Smooth muscle cell (in vitro differentiated cells): ENCODE results near the gene JUP. TPM values are rescaled to one million over a fixed set of nuclear protein-coding genes. Genes with fewer than 3 reads are reported as not detected.

ENCODE experiments used
- DNase-seq: peaks from one replicate; lab custom pipeline; 2025; ENCODE audit not compliant: unreplicated experiment; lab: John Stamatoyannopoulos, UW
- H2AFZ ChIP-seq: fragments of 200-600 bp; sonication (generic); 2 replicates; pipeline ENCODE4 v1.6.0; 2016; ENCODE audit warnings: antibody characterized with exemption, low read depth, mild to moderate bottlenecking
- H3F3A ChIP-seq: fragments of 200-600 bp; sonication (generic); 2 replicates; pipeline ENCODE4 v1.6.0; 2017; ENCODE audit warnings: antibody characterized with exemption, low read depth
- H3K27ac ChIP-seq: fragments of 200-600 bp; sonication (generic); 2 replicates; pipeline ENCODE4 v1.5.1; 2016; ENCODE audit warnings: low read depth, mild to moderate bottlenecking
- H3K27me3 ChIP-seq: fragments of 200-600 bp; sonication (generic); 2 replicates; pipeline ENCODE4 v1.6.1; 2016; ENCODE audit warnings: low read depth, mild to moderate bottlenecking
- H3K36me3 ChIP-seq: fragments of 200-600 bp; sonication (generic); 2 replicates; pipeline ENCODE4 v1.5.1; 2016; ENCODE audit warnings: low read depth
- H3K4me1 ChIP-seq: fragments of 200-600 bp; sonication (generic); 2 replicates; pipeline ENCODE4 v1.5.1; 2016; ENCODE audit warnings: low read depth
- H3K4me2 ChIP-seq: fragments of 200-600 bp; sonication (generic); 2 replicates; pipeline ENCODE4 v1.6.0; 2016; ENCODE audit warnings: mild to moderate bottlenecking
- H3K4me3 ChIP-seq: fragments of 200-600 bp; sonication (generic); 2 replicates; pipeline ENCODE4 v1.5.1; 2016; ENCODE audit warnings: mild to moderate bottlenecking
- H3K79me2 ChIP-seq: fragments of 200-600 bp; sonication (generic); 2 replicates; pipeline ENCODE4 v1.6.0; 2016; ENCODE audit warnings: low read depth, mild to moderate bottlenecking
- H3K9ac ChIP-seq: fragments of 200-600 bp; sonication (generic); 2 replicates; pipeline ENCODE4 v1.6.0; 2016; ENCODE audit warnings: low read depth
- H3K9me3 ChIP-seq: fragments of 200-600 bp; sonication (generic); replicated peaks from 2 replicates; pipeline ENCODE4 v1.5.1; 2016; ENCODE audit warnings: low read depth
- H4K20me1 ChIP-seq: fragments of 200-600 bp; sonication (generic); 2 replicates; pipeline ENCODE4 v1.6.0; 2016; ENCODE audit warnings: low read depth
- CTCF ChIP-seq: fragments of 200-600 bp; sonication (generic); IDR thresholded peaks from 2 replicates; pipeline ENCODE4 v1.5.1; 2017; ENCODE audit warnings: borderline replicate concordance, mild to moderate bottlenecking, antibody characterized with exemption; ENCODE audit not compliant: insufficient read depth, poor library complexity, severe bottlenecking
- WGBS: methylation state at CpG from one replicate; pipeline ENCODE4 v1.1.7; 2016; ENCODE audit warnings: low lambda C conversion rate; 5-methylcytosine and 5-hydroxymethylcytosine counted together
- polyA plus RNA-seq: library from polyadenylated mRNA; unstranded; fragments of >200 nt; fragmentation: Nextera tagmentation; extraction: Ambion mirVana; gene quantifications from 2 replicates; pipeline ENCODE4 v1.2.1, GENCODE V29; 2016
- total RNA-seq: library from RNA; depleted of rRNA; stranded (reverse); fragments of >200 nt; gene quantifications from 2 replicates; pipeline ENCODE4 v1.2.3, GENCODE V29; 2014

JUP gene
- total and polyA plus RNA-seq, 2 experiments from 2014 or later, result 124 to 238 TPM

DNA sequence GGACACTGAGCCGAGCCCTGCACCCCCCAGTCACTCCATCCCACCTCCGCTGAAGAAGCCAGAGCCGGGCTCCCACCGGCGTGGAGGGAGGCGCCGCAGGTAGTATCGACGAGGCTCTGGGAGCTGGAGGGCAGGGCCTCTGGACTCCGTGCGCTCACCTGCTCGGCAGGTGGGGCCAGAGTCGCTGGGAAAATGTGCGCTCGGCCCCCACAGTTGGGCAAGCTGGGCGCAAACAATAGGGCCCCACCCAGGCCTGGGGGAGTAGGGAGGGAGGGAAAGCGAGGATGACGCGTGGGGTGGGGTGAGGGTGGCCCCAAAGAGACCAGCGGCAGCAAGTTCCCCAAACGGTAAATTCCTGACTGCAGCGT lies 668 bp downstream of the JUP start:
- no peak for TF ChIP-seq CTCF
- Histone ChIP-seq H2AFZ (no peak overlapping the region), H3K9me3 (no peaks in the 10 kb centered on the region), H3K27me3 (no peaks in the 10 kb centered on the region), H3K27ac (peak overlapping the region; percentile 60), H3K79me2 (peaks cover 46% of the 10 kb centered on the region), H3K4me1 (peaks cover 22% of the 10 kb centered on the region), H3F3A (peaks cover 10% of the 10 kb centered on the region), H3K9ac (peak overlapping the region; percentile 72), H3K36me3 (no peaks in the 10 kb centered on the region), H4K20me1 (peaks cover 44% of the 10 kb centered on the region), H3K4me2 (peak overlapping the region; percentile 85), H3K4me3 (peak overlapping the region; percentile 63)
- no peak for DNase-seq
- 2% methylated on average over 19 of the region's 22 CpGs for WGBS

- no peak for TF ChIP-seq CTCF
- peak overlapping the region; percentile 63 for H3K4me3 ChIP-seq
- H3K27me3 ChIP-seq, result no peaks in the 10 kb centered on the region
- peaks cover 10% of the 10 kb centered on the region for H3F3A ChIP-seq
- H3K4me1 ChIP-seq, result peaks cover 22% of the 10 kb centered on the region
- no peak for DNase-seq
- peaks cover 50% of the 10 kb centered on the region for H4K20me1 ChIP-seq
- 1% methylated on average over 13 of the region's 13 CpGs for WGBS
- H3K4me2 ChIP-seq, result peak overlapping the region; percentile 85
- H2AFZ ChIP-seq, result no peak overlapping the region
- peaks cover 51% of the 10 kb centered on the region for H3K79me2 ChIP-seq
- no peaks in the 10 kb centered on the region for H3K36me3 ChIP-seq
- H3K9ac ChIP-seq, result peak overlapping the region; percentile 72
- H3K27ac ChIP-seq, result peak overlapping the region; percentile 60
- no peaks in the 10 kb centered on the region for H3K9me3 ChIP-seq
These were observed 1.2 kb downstream of the JUP start for GRCh38 chr17:41785091-41785858.

DNA sequence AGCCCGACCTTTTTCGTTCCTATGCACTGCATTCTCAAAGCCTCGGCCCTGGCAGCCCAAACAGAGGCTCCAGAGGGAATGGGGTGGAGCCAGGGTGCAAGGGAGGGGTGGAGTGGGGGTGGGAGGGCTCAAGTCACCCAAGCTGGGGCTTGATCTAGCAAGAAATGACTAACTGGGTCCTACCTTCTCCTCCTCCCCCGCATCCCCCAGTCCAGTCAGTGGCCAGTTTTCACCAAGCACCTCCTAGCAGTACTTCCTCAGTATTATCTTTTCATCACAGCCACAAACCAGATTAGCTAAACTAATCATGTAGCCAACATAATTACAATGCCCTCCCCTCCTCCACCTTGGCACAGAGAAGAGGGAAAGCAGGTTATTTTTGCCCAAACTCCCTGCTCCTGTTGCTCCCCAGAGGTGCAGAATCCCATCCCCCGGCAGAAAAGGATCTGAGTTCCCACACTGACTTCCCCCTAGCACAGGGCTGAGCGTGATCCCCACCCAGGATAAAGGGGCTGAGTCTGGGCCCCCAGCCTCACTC lies 2.2 kb downstream of the JUP start:
- H3K4me3 ChIP-seq, result peak overlapping the region; percentile 63
- H4K20me1 ChIP-seq, result peaks cover 60% of the 10 kb centered on the region
- no peaks in the 10 kb centered on the region for H3K36me3 ChIP-seq
- 18% methylated on average over 6 of the region's 6 CpGs for WGBS
- DNase-seq, result no peak
- peak overlapping the region; percentile 85 for H3K4me2 ChIP-seq
- peak overlapping the region; percentile 72 for H3K9ac ChIP-seq
- no peaks in the 10 kb centered on the region for H3K9me3 ChIP-seq
- H3F3A ChIP-seq, result peaks cover 10% of the 10 kb centered on the region
- peaks cover 22% of the 10 kb centered on the region for H3K4me1 ChIP-seq
- no peak overlapping the region for H2AFZ ChIP-seq
- H3K27me3 ChIP-seq, result no peaks in the 10 kb centered on the region
- peak overlapping the region; percentile 60 for H3K27ac ChIP-seq
- no peak for TF ChIP-seq CTCF
- H3K79me2 ChIP-seq, result peaks cover 61% of the 10 kb centered on the region

DNA sequence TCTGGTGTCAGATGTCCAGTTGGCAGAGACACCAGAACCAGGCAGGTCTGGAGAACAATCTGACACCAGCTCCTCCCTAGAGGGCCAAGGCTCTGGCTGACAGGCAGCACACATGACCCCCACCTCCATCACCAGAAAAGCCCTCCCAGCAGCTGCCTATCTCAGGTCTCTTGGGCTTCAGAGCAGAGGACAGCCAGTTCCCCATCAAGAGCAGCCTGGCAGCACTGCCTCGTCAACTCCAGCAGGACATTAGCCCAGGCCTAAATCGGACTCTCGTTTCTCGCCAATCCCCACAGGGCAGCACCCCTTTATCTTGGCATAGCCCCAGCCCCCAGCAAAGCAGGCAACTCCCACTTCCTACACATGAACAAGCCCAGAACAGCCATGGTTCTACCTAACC lies 4.4 kb downstream of the JUP start:
- peak overlapping the region; percentile 85 for H3K4me2 ChIP-seq
- no peaks in the 10 kb centered on the region for H3K36me3 ChIP-seq
- no peak overlapping the region for H2AFZ ChIP-seq
- no peaks in the 10 kb centered on the region for H3K9me3 ChIP-seq
- H3K4me3 ChIP-seq, result no peak overlapping the region
- peak overlapping the region; percentile 50 for H3K27ac ChIP-seq
- peaks cover 8% of the 10 kb centered on the region for H3F3A ChIP-seq
- H3K79me2 ChIP-seq, result peaks cover 66% of the 10 kb centered on the region
- no peak for DNase-seq
- 91% methylated on average over 4 of the region's 4 CpGs for WGBS
- TF ChIP-seq CTCF, result no peak
- H3K4me1 ChIP-seq, result peaks cover 33% of the 10 kb centered on the region
- no peaks in the 10 kb centered on the region for H3K27me3 ChIP-seq
- no peak overlapping the region for H3K9ac ChIP-seq
- H4K20me1 ChIP-seq, result peaks cover 79% of the 10 kb centered on the region
